ENCODE results near the gene PPP3R1. TPM values are rescaled to one million over a fixed set of nuclear protein-coding genes. Genes with fewer than 3 reads are reported as not detected.

Gene PPP3R1
- total and polyA plus RNA-seq, 9 of the 15 experiments (the other 6 are each of a cell fraction or from before 2014, with no cell fraction given): 3.7 to 70.0 (median 24.8) TPM

- TF ChIP-seq ZBTB34 (CRISPR knock-in tag; IDR thresholded peaks at IDR 0.05) (no peak), JUNB (CRISPR knock-in tag; conservative IDR thresholded peaks at IDR 0.05) (no peak), EZH2 (IDR thresholded peaks at IDR 0.05; ENCODE audit: borderline replicate concordance, low read depth, low read length) (no peak), HNRNPUL1 (IDR thresholded peaks at IDR 0.05; ENCODE audit: low read length) (no peak), ZNF174 (CRISPR knock-in tag; IDR thresholded peaks at IDR 0.05) (no peak), ZZZ3 (IDR thresholded peaks at IDR 0.05) (no peak), RBM25 (IDR thresholded peaks at IDR 0.05; ENCODE audit: low read depth, low read length, severe bottlenecking) (no peak), ZNF75A (CRISPR knock-in tag; IDR thresholded peaks at IDR 0.05) (no peak), SRSF7 (optimal IDR thresholded peaks at IDR 0.05; ENCODE audit: low read depth, low read length) (no peak), ZNF140 (CRISPR knock-in tag; IDR thresholded peaks at IDR 0.05) (no peak), DNMT1 (IDR thresholded peaks at IDR 0.05) (no peak), KAT8 (IDR thresholded peaks at IDR 0.05; ENCODE audit: low read depth) (no peak), PBX2 (CRISPR knock-in tag; IDR thresholded peaks at IDR 0.05; ENCODE audit: low read depth) (no peak), PBX2 (tag; conservative IDR thresholded peaks at IDR 0.05; ENCODE audit: low read depth) (no peak), ZNF507 (tag; conservative IDR thresholded peaks at IDR 0.05) (no peak), ELF4 (CRISPR knock-in tag; IDR thresholded peaks at IDR 0.05) (no peak), ZC3H11A (IDR thresholded peaks at IDR 0.05; ENCODE audit: low read depth, low read length) (no peak), PATZ1 (CRISPR knock-in tag; IDR thresholded peaks at IDR 0.05; ENCODE audit: borderline replicate concordance) (no peak), NR2C2 (CRISPR knock-in tag; IDR thresholded peaks at IDR 0.05) (no peak; the same call in 1 of the 2 replicates), NR2C2 (tag; IDR thresholded peaks at IDR 0.05) (peak; percentile 74), SFPQ (IDR thresholded peaks at IDR 0.05; ENCODE audit: low read depth, low read length) (no peak)
Measured at GRCh38 chr2:68252400-68253218, at the start of gene PPP3R1 (continued).

Measured in K562 (cell line).